ENCODE data around the gene PJVK.
"Not testable (repeated sequence)": the region's sequence is repeated elsewhere in the genome, so short reads cannot be mapped to it uniquely, and the experiment has no call there.

PJVK gene

DNA sequence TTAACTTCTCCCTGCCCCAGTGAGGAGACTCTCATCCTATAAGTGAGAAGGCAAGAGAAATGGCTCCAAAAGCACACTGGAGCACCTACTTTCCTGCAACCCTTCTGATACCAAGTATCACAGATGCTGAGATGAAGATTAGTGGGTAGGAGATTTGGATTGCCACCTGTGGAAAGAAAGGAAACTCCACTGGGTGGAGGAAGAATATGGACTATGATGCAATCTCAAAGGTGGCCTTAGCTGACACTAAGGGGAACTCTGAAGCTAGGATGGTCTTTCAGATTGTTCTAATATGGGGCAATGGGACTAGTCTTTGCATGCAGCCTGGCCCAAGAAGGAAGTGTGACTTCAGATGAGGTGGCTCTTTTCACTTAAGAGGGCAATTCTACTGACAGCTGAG is 21.8 kb upstream of the PJVK start:
- DNase-seq (ENCODE audit: low read depth, low spot score) = no peak

DNA sequence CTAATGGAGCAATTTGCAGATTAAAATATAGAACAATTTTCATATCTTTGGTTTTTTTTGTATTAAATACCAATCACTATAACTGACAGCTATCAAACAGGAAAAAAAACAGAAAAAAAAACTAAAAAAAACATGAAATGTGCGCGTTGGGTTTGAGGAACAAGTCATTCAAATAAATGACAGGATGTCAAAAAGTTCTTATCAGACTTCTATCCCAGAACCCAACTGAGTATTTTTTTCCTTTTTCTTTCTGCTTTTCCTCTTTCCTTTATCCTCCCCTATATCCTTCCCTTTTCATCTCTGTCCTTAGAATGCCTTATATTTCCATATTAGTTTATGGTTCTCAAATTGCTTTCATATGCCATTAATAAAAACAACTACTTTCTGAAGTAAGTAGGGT is 14.5 kb upstream of the PJVK start:
- no peak for DNase-seq (ENCODE audit: low read depth, low spot score)

DNA sequence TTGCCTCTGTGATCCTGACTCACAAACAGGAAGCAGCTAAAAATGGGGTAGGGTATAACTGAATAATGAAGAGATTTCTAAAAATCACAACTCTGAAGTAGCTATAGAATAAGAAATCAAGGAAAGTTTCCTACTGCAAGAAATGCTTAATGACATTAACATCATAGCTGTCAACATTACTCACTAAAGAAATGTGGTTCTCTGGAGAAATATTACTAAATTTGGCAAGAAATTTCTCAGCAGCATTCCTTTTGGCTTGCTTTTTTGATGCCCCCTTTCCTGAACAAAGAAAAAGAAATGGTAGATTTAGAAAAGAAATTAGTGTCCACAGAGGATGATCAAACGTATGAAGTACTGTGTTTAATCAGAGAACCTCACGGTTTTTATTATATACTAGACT is 9.8 kb upstream of the PJVK start:
- no peak for DNase-seq (ENCODE audit: low read depth, low spot score)

DNA sequence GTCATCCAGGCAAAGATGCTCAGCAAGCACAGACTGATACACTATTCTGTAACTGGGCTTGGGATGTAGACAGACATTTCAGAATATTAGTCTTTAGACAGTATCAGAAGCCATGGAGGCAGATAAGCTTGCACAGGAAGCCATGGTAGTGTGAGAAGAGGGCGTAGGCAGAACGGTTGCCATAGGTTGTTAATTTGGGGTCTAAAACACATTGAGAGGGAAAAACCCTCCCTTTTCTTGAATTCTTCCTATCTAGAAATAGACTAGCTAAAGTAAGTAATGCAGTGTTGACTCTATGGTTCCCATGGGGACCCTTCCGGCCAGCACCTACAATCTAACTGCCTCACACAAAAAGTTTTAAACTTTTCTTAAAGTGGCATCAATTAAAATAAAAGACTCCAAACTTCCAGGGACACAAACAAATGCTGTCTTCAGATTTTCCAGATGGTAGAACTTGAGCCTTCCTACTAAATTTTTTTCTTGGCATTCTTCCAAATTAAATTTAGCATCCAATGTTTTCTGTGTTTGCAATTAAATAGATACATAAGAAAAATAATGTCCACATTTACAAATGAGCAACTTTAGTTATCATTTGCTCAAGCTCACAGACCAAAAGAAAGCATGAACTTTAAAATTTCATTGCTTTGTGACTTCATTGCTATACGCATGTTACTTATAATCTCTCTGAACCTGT is 2.1 kb upstream of the PJVK start:
- DNase-seq (ENCODE audit: low read depth, low spot score) = no peak

DNA sequence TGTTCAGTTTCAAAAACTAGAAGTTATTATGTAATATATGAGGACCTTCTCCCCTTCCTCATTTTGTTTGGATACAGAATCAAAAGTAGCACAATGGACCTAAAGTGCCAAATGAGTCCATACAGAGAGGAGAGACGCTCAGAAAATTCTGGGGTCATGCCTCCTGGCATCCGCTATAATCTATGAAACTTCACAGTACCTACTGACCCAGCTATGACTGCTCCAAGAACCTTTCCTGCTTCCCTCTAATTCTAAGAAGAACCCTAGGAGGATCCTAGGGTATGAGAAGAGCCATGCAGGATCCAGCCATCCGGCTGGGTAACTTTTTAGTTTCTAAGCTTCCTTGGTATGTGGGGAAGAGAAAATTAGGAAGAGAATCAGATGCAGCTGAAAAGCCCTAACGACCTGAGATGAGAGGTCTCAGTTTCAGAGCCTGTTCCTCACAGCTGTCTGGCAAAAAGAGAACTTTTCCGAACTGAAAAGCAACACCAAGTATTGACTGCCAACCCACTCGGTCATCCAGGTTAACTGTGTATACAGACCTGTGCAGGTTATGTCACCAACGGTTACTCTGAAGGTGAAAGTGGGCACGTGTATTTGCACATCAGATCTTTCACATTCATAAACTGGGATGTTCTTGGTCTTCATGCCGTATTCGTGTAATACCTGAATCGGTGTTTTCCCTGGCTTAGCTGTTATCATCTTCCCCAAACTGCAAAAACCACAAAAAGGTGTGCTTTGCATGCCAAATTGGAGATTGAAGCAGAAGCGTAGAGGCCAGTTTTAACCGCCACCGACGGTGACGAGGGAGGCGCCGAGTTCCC is 1.3 kb upstream of the PJVK start:
- DNase-seq (ENCODE audit: low read depth, low spot score) = no peak

DNA sequence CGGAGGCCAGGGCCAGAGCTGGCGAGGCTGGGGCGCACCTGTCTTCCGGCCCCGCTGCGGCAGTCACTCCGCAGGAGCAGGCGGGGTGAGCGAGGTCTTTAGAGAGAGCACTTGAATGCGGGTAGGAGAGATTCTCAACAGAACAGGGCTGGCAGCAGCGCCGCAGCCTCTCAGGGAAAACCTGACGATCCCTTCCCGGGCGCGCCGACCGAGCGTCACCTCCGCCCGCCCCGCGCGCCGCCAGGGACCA is 729 bp upstream of the PJVK start:
- DNase-seq (ENCODE audit: low read depth, low spot score) = peak; percentile 59

DNA sequence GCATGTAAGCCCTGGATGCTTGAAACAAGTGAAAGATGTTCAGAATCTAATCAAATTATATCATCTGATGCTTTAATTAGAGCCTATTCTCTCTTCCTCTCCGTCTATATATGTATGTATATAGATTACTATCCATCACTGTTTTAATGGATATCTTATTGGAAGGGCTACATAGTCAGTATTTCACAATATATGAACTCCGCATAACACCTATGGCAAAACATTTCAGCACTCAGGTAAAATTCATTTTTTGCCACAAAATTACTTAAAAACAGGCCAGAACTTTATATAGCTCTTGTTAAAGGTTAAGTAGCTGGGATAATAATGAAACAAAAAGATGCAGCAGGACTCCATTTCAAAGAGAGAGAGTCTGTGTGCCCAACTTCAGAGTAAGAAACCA is 1.2 kb downstream of the PJVK start:
- DNase-seq (ENCODE audit: low read depth, low spot score) = no peak

DNA sequence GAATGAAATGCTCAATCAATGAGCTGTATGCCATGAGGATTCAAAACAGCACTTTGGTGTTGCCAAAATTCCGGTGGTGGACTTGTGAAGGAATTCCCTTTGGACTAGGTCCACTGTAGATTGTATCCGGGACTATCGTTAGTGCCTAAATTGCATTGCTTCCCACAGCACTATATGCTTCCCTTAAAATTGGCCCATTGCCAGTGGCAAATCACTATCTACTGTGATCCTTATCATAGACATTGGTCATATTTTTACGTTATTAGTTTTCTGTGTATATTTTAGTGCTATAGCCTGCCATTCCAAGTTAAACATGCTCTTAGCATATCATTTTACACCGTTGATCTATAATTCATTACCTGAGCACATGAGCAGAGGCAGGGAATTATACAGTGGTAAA is 1.7 kb downstream of the PJVK start:
- DNase-seq (ENCODE audit: low read depth, low spot score) = no peak

DNA sequence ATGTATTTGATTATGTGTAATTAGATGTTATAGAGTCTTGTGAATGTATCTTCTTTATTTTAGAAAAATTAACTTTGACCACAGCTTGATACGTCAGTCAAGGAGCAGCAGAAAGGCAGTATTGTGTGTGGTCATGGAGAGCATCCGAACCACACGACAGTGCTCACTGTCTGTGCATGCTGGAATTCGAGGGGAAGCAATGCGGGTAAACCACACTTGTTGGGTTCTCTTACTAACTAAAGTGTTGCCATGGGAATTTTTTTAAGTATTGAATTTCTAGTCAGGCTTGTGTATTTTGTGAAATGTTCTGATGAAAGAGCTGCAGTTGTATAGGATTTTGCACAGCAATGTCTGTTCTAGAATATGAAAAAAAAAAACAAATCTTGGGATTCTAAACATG is 4.8 kb downstream of the PJVK start:
- no peak for DNase-seq (ENCODE audit: low read depth, low spot score)

- no peak for DNase-seq (ENCODE audit: low read depth, low spot score)
These were observed 6.3 kb downstream of the PJVK start for GRCh38 chr2:178457390-178457886.

DNA sequence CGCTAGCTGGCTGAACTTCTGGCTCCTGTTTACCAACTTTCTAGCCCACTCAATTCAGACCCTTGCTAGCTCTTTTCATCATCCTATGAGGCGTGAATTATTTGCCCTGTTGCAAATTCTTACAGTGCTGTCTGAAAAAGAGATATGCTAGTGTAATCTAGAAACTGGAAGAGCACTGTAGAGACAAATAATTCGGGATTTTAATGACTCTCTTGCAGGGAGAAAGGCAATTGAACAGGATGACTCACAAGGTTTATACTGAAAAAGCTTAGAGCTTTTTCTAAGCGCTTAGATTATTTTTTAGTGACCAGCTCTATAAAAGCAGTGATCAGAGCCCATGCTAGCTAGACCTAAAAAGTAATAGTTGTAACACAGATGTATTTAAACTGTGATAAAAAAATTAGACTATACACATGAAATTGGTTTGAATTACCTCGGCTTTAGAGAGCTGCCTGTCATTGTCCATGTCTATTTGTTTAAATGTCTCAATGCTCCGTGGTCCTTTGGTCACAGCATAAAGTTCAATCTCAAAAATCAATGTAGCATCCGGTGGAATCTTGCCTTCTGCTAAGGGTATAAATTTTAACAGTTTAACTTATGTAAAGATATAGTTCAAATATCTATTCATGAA is 18.2 kb downstream of the PJVK start:
- no peak for DNase-seq (ENCODE audit: low read depth, low spot score)

DNA sequence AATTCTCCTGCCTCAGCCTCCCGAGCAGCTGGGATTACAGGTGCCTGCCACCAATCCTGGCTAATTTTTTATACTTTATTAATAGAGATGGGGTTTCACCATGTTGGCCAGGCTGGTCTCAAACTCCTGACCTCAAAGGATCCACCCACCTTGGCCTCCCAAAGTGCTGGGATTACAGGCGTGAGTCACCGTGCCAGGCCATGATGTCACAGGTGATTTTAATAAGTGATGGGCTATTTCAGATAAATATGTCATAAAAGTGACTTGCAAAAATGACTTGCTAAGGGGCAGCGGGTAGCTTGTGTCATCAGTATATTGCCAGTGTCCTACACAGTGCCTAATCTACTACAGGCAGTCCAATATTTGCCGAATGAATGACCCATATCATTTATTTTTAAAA is 20.1 kb downstream of the PJVK start:
- DNase-seq (ENCODE audit: low read depth, low spot score) = not testable (repeated sequence)

- DNase-seq (ENCODE audit: low read depth, low spot score) = no peak
These were observed 22.2 kb downstream of the PJVK start for GRCh38 chr2:178473373-178473772.

DNA sequence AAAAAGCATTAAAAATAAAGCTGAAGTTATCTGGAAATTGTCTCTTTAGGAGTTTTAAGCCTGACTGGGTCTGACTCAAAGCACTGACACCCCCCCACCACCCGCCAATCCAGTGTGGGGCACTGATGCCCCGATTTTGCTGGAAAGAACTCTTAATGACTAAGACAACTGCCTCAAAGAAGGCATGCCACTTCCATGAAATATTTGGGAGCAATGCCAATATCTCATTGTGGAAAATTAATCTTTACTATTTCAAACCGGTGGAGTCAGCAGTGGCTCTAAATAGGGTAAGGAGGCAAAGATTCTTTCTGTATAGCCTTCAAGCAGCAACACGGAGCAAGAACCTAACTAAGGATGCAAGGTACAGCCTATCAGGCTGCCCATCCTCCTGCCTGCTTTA is 22.8 kb downstream of the PJVK start:
- DNase-seq (ENCODE audit: low read depth, low spot score) = no peak

- DNase-seq (ENCODE audit: low read depth, low spot score) = no peak
These were observed 23.4 kb downstream of the PJVK start for GRCh38 chr2:178474560-178474959.

DNA sequence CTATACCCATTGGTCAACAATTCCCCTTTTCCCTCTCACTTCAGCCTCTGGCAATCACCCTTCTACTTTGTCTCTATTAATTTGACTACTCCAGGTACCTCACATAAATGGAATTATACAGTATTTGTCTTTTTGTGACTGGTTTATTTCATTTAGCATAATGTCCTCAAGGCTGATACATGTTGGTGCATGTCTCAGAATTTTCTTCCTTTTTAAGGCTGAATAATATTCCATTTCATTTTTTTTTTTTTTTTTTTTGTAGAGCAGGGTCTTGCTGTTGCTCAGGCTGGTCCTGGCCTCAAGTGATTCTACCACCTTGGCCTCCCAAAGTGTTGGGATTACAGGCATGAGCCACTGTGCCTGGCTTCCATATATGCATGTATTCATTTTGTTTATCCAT is 25.3 kb downstream of the PJVK start:
- no peak for DNase-seq (ENCODE audit: low read depth, low spot score)

- no peak for DNase-seq (ENCODE audit: low read depth, low spot score)
These were observed 26.4 kb downstream of the PJVK start for GRCh38 chr2:178477443-178478129.

- no peak for DNase-seq (ENCODE audit: low read depth, low spot score)
These were observed 26.9 kb downstream of the PJVK start for GRCh38 chr2:178478130-178478438.

DNA sequence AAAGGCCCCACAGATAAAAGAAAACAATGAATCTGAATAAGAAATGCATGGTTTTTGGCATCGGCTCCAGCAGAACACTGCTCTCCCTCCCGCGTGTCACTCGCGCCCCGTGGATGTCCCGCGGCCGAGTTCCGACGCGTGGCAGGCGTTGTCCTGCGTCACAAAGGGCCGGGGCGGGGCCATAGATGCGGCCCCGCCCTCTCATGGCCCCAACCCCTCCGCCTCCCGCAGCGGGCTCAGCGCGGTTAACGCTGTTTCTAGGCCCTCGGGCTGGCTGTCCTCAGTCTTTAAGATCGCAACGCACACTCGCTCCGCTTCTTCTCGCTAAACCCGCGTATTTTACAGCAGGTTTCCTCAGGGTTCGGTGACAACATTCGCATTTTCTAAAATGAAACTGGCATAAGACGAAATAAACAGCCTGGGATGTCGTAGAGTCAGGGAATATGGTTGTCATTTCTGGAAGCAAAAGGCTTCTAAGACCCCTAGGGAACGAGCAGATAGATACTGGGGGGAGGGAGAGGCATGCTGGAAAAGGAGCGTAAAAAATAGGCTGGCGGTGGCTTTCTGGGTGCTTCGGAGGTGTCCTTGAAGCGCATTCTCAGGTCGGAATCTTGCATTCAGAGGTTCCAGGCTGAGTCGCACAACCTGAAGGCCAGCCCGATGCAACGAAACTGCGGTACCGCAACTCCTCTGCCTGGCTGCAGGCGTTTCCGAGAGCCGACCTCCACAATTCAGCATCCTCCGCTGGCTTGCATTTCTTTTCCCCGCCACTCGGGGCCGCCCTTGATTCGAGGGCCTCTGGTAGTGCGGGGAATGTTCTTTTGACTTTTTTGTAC is 27.5 kb downstream of the PJVK start, which contains the start of gene FKBP7:
Gene FKBP7, minus strand, starts transcription at position 162 of the 836 bp plus-strand sequence. Its CDS starts 101 bp downstream, at position 61.
- peak; percentile 74 for DNase-seq (ENCODE audit: low read depth, low spot score)

DNA sequence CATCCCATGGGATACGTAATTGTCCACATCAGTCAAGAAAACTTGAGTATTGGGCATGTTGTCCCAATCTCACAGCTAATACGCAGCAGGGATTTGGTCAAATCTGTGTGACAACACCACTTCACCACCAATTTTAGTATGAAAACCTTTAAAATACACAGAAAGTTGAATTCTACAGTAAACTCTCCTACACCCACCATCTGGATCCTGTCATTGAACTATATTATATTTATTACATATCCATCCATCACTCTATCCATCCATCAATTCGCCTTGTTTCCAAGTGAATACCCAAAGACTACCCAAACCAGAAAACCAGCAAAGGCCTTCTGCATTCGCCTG is 28.1 kb downstream of the PJVK start:
- DNase-seq (ENCODE audit: low read depth, low spot score) = no peak

- DNase-seq (ENCODE audit: low read depth, low spot score) = no peak
These were observed 28.6 kb downstream of the PJVK start for GRCh38 chr2:178479758-178480226.

Data from activated CD4-positive, CD25-positive, alpha-beta regulatory T cell treated with anti-CD3 and anti-CD28 coated beads, Interleukin-2, amount 50 U/mL, for 16 hours (primary cell).